GM19043 (cell line): ENCODE measurements around the gene PLPP3.

Experiments used
- ATAC-seq: cut with Tn5 transposase; IDR thresholded peaks from one replicate; pipeline ENCODE4 v1.9.1; 2021; ENCODE audit warnings: low read depth; ENCODE audit not compliant: unreplicated experiment

PLPP3 gene

DNA sequence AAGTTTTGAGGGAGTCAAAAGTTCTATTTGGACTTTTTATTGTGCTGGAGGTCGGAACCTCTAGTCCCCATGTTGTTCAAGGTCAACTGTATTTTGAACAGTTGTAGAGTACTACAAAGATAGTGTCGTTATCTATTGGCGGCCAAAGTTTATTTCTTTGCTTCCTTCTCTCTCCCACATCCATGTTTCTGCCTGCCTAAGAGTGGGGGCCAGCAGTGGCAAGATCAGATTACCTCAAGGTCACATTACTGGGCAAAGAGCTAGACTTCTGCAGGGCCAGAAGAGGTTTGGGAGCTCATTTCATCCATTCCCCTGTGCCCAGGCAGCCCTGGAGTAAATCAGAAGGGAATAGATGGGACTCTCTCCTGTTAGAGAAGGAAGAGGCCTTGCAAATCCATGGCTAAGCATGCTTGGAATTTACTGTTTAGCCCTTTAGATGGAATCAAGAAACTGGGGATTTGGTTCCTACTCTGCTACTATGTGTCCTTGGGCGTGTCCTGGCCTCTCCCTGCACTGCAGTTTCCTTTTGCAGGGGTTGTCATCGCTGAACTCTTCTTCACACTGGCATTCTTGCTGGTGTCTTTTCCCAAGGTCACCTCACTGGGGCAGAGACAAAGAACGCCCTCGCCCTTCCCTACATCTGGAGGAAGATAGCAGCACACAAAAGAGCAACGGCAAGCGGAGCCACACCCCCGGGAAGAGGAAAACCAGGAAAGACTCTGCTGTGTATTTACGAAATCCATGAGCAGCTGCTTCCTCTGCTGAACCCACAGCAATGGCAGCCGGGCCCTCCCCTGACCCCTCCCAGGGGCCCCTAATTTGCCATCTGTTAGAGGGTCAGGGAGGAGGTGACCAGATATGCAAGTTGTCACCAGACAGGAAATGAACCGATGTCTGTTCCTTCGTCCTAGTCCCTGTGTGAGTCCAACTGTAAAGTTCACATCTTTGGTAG is 73.3 kb downstream of the PLPP3 start:
- no peak for ATAC-seq

DNA sequence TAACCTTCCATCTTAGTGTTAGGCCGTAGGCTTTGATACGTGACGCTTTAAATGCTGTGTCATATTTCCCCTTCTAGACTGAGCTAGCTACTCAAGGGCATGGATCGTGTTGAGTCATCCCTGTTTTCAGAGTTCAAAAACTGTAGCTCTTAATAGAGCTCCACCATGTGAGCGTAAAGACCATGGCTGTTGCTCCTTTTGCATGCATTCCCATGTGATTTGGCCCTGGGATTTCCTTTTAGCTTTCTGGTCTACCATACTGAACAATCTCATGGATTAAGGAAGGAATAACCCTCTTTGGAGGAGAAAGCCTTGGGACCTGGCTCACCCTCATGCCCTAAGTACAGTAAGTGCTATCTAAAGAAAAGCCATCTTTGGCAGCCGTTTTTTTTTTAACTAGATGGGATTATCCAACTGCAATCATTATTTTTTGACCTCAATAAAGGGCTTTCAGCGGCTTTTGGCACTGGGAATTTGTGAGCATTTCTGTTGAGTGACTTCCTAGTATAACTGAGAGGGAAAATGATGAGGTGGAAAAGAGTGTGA is 76.6 kb downstream of the PLPP3 start:
- no peak for ATAC-seq

DNA sequence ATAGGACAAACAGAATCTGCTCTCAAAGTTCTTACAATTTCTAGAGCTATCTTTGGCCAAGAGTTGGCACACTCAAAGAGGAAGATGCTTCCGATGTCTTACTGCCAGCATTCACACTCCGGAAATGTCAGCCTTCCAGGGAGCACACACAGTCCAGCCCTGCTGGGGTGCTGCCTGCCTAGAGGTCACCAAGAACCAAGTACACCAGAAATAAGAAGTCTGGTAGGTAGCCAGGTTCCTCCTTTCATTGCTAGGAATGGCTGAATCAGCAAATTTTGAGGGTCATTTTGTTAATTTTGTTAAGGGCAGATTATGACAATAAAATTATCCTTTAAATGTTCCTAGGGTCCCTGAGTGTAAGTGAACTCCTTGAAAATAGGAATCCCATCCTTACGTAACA is 77.5 kb downstream of the PLPP3 start:
- ATAC-seq = no peak

DNA sequence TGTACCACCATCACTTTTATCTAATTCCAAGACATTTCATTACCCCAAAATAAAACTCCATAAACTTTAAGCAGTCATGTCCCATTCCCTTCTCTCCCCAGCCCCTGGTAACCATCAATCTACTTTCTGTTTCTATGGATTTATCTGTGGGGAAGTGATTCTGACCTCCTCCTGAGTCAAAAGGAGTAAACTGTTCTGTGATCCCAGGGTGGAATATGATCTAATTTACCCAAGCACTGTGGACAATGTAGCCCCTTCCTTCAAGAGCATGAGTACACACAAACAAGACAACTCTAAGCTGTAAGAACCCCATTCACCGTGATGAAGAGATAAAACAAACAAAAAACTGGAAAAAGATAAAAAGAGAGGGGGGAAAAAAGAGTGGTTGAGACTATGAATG is 77.9 kb downstream of the PLPP3 start:
- no peak for ATAC-seq

DNA sequence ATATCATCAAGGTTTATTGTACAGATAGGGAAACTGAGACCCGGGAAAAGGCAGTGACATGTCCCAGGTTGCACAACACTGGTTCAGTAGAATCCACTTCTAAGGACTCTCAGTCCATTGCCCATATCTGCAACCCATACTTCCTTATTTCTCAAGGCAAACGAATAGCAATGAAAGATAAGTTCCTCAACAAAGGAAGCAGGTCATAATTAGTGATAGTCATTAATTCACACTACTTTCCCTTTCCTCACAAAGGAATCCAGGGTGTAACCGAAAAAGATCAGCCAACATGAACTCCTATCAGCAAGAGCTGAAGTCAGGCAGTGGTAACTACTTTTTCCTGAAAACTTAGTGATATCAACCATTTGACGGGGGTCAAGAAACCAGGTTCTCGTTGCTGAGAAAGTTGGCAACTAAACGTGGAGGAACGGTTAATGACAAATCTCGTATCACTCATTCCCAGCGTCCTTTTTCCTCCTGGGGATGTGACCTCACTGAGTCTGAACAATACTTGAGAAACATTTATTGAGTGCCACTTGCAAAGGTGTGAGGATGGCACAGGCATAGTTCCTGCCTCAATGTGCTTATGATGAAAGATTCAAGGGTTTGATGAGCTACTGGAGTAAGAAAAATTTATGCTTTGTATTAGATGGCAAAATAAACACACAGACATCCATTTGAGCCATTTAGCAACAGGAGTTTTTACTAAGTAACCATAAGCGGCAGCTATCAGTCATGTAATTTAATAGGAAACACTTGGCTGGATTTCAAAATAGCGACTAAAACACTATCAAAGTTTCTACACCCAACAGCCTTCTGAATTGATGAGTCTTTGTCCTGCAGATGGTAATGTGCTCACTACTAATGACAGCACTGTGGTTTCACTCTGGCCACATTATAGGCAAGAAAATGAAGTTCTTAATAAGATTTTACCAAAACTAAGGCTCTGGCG is 82.3 kb downstream of the PLPP3 start:
- ATAC-seq = no peak

DNA sequence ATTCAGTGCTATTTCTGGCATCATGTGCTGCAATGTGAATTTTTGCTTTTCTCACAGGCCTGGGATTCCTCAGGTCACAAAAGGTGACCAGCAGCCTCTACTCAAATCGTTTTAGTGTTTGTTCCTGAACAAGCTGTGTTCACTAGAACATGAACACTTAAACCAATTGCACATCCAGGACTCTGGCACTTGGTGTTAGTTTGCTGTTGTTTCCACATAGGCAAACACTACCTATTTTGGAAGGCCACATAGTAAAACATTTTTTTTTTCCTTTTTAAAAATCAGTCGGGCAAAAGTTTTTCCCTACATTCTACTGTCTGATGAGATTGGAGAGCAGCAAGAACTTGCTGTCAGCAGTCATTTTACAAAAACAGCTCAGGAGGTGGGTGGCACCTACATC is 83.2 kb downstream of the PLPP3 start:
- ATAC-seq = no peak

DNA sequence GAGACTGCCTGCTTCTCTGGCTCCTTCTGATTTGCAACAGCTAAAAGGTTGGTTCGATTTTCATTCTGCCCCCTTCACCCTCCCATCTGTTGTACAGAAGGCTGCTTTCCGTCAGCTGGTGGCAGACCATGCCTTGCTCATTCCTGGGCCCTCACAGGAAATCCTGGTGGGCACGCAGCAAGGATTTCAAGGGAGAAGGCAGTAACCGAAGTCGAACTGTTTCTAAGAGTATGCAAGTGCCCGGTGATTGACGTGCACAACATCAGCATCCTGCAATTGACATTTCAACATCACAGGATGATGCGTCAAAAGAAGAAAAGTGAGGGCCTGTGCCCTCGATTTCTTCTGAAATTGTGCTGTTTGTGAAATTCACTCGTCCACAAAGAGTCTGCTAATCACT is 83.8 kb downstream of the PLPP3 start:
- no peak for ATAC-seq

DNA sequence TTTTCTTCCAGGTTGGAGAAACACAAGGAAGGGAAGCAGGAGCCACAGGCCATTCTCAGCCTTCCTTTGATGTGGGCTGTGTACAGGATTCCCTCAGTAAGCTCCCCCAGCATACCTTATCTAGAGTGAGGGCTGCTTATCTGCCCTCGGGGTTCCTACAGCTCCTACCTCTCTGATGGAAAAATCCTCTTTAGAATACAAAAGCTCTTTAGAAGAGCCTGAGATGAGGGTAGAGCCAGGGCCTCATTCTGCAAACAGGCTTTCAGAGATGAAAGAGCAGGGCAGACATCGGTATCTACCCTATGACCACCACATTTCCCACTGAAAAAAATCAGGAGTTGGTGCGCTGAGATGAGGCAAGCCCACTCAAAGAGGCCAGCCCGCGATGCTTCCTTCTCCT is 85.1 kb downstream of the PLPP3 start:
- ATAC-seq = no peak

DNA sequence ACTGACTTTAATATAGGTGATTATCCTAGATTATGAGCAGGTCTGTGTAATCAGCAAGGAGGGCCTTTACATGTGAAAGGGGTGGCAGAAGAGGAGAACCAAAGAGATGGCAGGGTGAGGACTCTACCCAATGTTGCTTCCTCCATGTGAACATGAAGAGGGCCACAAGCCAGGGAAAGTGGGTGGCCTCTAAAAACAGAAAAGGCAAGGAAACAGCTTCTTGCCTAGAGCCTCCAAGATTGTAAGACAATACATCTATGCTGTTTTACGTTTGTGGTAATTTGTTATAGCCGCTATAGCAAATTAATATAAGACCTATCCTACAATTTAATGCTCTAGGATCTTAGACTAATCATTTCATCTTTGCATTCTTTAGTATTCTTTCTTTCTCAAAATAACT is 85.5 kb downstream of the PLPP3 start:
- no peak for ATAC-seq

DNA sequence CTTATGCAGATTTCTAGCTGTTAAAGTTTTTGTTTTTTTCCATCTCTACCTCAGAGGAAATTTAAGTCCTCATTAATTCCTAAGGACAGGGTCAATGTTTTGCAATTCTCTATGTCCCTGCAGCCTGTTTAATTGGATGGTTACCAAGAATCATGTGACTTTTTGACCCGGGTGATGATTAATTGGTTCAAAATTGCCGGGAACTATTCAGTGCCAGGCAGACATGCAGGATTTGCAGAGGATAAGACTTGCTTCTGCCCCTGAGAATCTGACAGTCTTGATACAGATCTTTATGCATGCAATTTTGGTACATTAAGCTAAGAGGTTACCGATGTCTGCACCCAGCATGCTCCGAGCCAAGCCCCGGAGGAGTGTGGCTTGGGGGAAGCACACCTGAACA is 87.9 kb downstream of the PLPP3 start:
- ATAC-seq = no peak

DNA sequence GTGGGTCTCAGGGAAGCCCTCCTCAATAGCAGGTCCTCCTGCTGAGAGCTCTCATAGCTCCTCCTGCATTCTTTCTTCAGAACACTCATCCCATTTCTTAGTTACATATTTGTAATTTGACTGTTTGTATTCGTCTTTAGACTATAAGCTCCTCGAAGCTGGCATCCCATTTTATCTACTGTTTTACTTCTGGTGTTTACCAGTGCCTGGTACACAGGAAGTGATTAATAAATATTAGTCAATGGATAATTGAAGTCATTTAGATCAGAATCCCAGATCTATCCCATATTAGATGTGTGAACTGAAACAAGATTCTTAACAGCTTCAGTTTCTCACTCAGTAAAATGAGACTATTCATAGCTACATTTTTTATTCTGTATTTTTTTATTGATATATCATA is 88.7 kb downstream of the PLPP3 start:
- no peak for ATAC-seq

DNA sequence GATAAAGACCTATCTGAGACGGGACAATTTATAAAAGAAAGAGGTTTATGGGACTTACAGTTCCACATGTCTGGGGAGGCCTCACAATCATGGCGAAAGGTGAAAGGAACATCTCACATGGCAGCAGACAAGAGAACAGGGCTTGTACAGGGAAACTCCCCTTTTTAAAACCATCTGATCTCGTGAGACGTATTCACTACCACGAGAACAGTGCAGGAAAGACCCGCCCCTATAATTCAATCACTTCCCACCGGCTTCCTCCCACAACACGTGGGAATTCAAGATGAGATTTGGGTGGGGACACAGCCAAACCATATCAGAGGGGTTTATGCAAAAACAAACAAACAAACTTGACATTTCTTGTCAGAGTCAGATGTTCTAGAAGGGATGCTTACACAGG is 89.7 kb downstream of the PLPP3 start:
- ATAC-seq = no peak

DNA sequence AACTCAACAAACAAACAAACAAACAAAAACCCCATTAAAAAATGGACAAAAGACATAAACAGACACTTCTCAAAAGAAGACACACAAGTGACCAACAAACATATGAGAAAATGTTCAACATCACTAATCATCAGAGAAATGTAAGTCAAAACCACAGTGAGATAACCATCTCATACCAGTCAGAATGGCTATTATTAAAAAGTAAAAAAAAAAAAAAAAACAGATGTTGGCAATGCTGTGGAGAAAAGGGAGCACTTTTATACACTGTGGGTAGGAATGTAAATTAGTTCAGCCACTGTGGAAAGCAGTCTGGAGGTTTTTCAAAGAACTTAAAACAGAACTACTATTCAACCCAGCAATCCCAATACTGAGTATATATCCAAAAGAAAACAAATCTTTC is 94.7 kb downstream of the PLPP3 start:
- ATAC-seq = no peak

DNA sequence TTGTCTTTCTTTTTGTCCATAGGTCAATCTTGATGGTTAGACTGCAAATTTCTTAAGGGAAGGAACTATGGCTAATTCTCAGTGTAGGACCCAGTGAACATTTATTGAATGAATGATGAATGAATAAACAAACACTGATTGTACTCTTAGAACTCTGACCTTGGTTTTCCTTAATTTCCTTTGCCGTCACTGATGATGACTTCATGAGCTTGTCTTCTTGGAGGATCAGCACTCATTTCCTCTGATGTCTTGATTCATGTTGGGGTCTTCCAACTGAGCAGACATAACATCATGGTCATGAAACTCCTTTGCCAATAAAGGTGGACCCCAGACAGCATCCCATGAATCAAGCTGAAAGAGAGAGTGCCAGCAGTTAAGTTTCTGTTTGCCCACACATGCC is 96.3 kb downstream of the PLPP3 start:
- no peak for ATAC-seq

DNA sequence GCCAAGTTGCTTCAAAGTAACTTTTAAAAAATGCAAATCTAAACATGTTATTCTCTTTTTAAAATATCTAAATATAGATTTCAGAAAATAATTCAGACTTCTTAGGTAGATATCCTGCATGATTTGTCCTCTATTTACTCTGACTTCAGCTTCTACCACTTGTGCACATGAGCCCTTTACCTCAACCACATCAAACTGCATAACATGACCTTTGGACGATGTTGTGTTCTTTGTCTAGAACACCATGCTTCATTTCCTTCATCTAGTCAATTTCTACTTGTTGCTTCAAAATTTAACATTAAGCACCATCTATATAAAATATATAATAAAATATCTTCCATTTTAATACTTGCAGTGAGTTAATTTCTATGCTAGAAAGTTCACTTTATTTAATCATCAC is 96.9 kb downstream of the PLPP3 start:
- no peak for ATAC-seq

DNA sequence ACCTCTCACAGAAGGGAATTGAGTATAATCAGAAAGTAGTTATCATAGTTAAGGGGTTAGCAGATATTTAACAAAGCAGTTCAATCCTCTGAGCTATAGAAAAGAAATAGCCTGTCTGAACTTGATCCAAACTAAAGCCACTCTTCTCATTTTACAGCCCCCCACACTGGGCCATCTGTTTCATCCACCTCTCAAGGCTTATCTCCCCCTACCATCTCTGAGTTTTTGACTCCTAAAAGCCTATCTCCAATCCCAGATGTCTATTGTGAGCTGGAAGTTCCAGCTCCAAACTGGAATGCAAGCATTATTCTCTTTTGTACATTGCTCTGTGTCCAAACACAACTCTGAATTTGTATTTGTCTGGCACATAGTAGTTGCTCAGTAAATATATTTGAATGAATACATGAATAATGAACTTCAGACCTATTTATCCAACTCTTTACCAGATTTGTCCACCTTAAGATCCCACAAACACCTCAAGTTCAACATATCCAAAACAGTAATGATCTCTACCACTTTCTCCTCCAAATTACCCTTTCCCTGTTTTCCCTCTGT is 98.1 kb downstream of the PLPP3 start:
- no peak for ATAC-seq

DNA sequence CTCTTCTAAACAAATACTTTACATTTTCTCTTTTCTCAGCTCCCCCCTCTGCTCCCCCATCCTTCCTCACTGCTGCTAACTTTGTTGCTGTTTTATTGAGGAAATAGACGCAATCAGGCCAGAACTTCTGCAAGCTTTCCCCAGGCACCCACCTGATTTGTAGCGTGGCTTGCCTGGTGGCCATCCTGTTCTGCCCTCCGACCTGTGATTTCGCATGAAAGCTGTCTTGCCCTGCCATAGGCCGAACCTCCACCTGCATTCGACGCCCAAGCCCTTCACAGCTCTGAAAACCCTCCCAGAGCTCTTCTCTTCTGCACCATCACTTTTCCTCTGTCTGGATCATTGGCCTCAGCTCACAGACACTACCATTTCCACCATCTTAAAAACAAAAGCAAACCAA is 100.6 kb downstream of the PLPP3 start:
- ATAC-seq = no peak

DNA sequence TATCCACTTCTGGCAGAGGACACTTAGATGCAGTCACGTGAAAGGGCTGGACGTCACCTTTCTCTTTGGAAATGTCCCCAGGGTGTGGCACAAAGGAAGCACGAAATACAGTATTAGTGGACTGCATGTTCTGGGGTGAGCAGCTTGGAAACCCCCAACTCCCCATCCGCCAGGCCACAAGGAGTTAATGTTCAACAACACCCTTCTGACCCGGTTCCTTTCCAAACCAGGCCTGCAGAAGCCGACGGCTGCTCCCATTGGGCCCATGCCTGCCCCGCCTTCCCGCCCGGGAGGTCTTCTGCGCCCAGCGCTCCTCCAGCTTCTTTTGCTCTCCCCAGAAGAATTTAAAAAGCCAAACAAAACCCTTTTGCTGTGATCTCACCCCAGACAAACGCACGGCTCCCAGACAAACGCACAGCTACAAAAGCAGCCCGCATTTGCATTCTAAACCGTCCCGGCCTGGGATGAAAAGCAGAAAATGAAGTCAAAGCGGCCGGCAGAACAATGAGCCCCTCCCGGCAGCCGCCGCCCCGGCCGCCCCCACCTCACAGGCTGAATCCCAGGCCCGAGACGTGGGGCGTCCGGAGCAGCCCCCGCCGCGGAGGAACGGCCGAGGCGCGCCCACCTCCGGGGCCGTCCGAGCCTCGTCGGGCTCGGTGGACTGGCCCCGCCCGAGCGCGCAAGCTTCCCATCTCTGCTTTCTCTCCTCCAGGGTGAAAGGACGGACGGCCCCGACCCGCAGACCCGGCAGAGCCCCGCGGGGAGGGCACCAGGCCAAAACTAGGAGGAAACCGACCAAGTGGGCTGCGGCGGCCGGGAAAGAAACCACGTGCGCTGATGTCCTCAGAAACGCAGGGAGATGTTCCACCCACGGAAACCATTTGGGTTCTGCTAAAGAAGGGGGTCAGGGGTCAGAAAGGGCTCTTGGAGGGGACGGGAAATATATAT is 101.9 kb downstream of the PLPP3 start:
- ATAC-seq = no peak

DNA sequence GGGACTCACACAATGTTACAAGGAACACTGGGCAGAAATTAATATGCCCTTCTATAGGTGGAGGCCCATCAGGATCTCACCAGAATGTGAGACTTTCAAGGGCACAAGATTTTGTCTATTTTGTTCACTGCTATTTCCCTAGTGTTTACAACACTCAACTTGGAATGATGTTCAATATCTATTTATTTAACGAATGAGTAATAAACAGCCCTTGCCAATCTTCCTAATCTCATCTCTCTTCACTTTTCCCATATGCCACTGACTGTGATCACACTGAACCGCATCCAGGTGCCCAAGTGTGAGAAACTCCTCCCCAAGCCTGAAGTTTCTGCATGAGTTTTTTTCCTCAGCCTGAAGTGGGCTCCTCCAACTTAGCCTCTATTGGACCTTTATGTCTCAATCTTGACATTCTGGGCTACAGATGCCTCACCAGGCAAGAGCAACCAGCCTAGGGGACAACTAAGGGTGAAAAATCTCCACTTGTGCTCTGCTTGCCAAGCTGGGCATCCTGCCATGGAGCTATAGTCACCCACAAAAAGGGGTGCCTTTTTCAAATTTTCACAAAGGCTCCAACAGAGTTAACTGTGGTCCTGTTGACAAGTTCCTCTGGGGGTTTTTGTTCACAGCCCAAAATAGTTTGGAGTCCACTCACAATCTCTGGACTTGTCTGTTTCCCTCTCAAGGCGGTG is 105.6 kb downstream of the PLPP3 start:
- no peak for ATAC-seq
